NCI-H2227 treated with DMSO at 0.1 percent for 48 hours (cell line): ENCODE data around the gene TRMT2B.
"Not testable (repeated sequence)": the region's sequence is repeated elsewhere in the genome, so short reads cannot be mapped to it uniquely, and the experiment has no call there.

Source experiments
- DNase-seq: peaks from one replicate; lab custom pipeline; 2025; lab: John Stamatoyannopoulos, UW

Gene TRMT2B

DNA sequence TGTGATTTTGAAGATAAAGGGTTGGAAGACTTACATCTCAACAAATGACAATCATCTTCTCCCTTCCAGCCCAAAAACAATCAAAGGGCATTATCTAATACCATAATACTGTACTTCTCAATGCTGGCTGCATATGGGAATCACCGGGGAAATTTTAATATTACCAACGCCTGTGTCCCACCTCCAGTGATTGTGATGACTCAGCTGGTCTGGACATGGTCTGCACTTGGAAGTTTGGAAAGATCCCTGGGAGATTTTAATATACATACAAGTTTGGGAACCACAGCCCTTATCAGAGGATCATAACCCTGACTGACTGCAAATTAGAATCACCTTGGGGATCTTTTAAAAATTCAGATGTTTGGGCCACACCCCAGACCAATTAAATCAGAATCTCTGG, 52.5 kb downstream of the TRMT2B start:
- DNase-seq: no peak

DNA sequence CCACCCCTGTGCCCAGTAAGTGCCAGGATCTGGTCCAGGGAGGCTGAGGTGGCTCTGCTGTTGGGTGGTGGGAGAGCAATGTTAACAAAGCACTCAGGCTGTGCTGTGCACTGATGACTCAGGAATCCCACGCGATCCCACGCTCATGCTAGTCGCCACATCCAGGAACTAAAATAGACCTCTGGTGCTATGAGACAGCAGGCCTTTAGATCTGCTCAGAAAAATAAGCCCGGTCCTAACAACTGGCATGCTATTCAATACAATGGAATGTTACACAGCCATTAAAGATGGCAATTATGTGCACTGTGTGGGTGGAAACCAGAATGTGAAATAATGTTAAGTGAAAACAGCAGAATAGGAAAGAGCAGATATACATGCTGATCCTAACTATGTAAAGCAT, 56.4 kb downstream of the TRMT2B start:
- no peak for DNase-seq

DNA sequence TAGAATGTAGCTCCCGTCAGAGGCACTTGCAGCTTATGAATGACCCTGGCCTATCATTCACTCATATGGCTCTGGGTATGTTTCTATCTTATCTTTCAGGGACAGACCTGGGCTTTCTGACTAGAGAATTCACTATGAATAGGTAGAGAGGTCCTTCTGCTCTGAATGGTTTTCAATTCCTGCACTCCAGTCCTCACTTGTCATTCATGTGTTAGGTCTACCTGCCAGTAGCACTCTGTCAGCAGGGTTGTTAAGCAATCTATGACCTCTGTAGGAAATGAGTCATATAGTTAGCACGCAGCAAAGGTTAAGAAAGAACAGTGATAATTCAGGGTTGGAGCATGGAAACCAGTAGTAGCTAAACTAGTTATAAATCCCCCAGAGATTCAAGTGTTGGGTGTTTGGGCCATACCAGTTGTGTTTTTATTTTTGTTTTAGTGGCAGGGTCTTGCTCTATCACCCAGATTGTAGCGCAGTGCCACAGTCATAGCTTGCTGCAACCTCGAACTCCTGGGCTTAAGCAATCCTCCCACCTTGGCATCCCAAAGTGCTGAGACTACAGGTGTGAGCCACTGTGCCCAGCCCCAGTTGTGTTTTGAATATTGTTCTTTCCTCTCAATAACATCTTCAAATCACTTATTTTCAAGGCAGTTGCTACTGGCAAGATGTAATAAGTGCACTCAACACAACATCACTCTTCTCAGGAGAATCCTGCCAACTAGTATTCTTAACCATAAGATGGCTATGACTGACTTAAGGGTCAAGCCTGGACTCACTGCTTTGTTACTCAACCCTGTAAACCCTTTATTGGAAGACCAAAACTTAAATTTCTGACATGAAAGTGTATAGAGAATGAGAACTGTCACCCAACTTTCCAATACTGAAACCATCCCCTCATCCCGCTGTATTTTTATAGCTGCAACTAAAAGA, 57.3 kb downstream of the TRMT2B start:
- DNase-seq: no peak

DNA sequence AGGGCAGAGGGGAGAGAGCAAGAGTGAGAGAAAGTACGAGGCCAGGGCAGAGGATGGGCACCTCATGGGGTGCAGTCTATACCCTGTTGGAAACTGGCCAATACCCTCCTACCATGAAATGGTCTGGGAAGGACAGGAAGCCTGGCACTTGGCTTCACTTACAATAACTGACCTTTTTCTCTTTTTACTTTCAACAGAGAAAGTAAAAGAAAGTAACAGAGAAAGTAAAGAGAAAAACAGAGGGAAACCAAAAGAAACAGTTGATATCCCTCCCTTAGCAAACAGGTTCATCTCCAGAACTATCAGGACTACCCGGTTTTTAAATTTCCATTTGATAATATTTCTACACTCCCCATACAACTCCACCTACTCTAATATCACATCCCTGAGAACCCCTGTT, 61.8 kb downstream of the TRMT2B start:
- no peak for DNase-seq

DNA sequence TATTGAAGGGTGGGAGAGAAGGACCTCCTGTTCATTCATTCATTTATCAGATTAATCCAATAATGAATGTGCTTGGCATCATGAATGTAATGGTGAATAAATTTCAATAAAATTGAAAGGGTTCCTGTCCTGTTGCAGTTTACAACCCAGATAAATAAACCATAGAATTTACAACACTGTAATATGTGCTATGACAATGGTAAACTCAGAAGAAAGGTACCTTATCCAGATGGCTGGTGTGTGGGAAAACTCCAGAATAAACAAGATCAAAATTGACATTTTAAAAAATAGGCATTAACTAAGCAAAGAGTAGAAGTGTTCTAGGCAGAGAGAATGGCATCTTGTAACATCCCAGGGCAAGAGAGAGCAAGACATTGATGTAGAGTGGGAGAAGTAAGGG, 67.1 kb downstream of the TRMT2B start:
- no peak for DNase-seq

DNA sequence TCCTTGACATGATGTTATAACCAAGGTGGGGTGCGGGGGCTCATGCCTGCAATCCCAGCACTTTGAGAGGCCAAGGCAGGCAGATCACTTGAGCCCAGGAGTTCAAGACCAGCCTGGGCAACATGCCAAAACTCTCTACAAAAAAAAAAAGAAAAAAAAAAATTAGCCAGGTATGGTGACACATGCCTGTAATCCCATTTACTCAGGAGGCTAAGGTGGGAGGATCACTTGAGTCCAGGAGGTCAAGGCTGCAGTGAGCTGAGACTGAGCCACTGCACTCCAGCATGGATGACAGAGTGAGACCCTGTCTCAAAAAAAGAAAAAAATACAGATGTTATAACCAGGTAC, 70.4 kb downstream of the TRMT2B start:
- DNase-seq: not testable (repeated sequence)

DNA sequence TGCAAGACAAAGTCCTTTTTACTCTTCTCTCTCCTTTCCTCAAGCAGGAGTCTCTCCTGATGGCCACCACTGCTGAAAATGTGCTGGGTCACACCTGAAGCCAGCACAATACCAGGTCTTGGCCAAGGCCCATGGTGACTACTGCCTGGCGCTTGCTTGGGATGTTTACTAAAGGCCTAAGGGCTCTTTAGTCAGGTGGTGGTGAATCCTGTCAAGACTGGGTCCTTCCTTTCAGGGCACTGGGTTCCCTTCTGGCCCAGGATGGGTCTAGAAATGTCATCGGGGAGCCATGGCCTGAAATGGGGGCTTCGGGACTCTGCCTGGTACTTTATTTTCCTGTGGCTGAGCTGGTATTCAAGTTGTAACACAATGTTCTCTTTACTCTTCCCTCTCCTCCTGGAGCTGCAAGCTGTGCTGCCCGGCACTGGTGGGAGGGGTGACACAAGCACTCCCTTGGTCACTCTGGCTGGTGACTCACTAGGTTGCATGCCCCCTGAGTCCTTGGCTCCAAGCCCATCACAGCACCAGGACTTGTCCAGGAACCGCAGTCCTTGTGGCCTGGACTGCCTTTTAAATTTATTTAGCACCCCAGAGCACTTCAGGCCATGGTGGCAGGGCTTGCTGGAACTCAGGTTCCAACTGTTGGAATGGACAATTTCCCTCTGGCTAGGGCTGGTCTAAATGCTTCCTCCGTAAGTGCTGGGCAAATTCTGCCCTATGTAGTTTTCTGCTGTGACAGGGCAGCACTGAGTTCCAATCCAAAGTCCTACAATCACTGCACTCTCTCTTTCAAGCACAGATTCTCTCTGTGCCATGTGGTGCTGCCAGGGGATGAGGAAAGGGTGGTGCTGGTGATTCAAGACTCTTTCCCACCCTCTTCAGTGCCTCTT, 71.1 kb downstream of the TRMT2B start:
- no peak for DNase-seq

DNA sequence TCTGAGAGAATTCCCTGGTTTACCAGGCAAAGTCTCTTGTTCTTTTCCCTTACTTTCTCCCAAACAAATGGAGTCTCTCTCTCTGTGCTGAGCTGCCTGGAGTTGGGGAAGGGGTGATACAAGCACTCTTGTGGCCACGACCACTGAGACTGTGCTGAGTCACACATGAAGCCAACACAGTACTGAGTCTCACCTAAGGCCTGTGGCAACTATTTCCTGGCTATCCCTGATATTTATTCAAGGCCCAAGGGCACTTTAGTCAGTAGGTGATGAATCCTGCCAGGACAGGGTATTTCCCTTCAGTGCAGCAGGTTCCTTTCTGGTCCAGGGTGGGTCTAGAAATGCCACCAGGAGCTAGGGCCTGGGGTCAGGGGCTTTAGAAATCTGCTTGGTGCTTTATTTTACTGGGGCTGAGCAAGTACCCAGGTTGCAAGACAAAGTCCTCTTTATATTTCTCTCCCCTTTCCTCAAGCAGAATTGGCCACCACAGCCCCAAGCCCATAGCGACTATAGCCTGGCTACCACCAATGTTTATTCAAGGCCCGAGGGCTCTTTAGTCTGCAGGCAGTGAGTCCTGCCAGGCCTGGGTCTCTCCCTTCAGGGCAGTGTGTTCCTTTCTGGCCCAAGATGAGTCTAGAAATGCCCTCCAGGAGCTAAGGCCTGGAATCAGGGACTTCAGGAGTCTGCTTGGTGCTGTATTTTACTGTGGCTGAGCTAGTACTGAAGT, 71.9 kb downstream of the TRMT2B start:
- DNase-seq: no peak

DNA sequence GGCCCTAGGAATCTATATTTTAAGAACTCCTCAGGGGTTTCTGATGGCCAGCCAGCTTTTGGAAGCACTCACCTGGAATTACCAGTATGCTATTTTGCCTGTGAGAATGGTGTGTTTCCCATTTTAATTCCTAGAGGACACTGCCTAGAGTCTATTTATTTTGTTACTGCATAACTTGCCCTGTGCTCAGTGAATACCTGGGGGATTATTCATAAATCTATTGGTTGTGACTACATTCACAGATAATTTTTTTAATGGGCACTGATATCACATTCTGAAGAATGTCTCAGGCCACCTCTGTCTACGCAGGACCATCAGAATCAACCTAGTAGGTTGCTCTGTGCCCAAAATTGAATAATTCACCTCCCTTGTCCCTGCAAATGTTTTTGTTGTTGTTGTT, 75.7 kb downstream of the TRMT2B start:
- DNase-seq: no peak

DNA sequence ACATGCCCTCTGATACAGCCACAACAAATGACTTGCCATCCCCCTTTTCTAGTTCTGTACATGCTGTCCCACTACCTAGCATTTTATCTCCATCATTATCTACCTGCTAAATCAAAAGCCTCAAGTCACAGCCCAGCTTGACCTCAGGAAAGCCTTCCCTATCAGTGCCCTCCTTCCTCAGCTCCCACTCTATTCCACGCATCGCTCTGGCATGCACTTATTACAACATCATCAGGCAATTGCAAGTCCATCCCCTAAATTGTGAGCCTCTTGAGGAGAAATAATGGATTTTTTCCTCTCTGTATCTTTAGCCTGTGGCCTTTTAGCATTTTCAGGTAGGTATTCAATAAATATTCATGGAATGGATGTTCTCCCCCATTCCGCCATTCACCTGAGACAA, 76.7 kb downstream of the TRMT2B start:
- DNase-seq: no peak

DNA sequence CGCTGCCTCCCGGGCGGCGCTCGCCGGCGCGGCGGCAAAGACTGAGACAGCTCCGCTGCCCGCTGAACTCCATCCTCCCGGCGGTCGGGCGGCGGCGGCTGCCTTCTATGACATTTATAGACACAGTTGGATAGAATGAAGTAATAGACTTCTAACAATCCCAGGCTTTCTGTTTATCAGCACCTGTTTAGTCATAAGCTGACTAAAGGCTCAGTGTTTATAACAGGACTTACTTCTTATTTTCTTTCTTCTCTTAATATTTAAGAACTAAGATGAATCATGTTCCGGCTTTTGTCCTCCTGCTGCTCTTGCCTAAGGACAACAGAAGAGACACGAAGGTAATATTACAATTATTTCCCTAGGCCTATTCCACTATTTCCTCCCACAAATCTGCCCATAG, 78.5 kb downstream of the TRMT2B start:
- DNase-seq: no peak

DNA sequence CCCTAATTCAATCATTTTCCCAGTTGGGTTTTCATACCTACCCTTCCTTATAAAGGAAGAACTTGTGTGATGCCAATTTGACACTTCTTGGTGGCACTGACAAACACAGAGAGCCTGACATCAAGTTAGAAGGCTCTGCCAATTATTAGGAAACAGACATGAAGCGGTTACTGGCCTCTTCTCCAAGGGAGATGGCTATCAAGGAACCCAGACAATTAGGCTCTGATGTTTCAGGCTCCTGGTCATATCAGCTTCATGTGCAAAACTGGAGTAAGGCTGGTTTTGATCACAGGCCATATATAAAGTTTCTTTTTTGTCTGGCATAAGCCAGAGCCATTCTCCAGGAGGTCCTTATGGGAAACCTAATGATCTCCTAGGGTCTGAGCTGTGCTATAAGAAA, 82.0 kb downstream of the TRMT2B start:
- DNase-seq: no peak

DNA sequence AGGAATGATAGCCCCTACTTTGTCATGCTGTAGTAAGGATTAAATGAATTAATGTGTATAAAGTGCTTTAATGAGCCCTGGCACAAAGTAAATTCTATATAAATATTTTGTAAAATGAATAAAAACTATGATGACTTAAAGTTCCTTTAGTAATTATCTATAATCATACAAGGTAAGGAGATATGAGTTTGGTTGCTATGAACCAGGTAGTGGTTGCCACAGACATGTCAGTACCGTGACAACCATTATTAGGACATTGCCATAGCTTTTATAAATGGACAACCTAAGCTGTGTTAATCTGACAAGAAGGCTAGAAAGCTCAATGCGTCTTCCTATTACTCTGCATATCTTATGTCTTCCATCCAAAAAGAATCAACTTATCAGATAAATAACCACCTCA, 82.5 kb downstream of the TRMT2B start, which contains the start of gene ARL13A:
Gene ARL13A (plus strand): TSS at position 301 of the 400 bp plus-strand sequence. CDS start 3,982 bp downstream, outside the sequence.
- DNase-seq: no peak

DNA sequence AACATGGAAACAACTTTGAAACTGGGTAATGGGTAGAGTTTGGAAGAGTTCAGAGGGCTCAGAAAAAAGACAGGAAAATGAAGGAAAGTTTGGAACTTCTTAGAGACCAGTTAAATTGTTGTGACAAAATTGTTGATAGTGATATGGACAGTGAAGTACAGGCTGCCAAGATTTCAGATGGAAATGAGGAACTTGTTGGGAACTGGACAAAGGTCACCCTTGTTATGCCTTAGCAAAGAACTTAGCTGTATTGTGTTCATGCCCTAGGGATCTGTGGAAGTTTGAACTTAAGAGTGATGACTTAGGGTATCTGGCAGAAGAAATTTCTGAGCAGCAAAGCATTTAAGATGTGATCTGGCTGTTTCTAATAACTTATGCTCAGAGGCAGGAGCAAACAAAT, 87.5 kb downstream of the TRMT2B start:
- no peak for DNase-seq

DNA sequence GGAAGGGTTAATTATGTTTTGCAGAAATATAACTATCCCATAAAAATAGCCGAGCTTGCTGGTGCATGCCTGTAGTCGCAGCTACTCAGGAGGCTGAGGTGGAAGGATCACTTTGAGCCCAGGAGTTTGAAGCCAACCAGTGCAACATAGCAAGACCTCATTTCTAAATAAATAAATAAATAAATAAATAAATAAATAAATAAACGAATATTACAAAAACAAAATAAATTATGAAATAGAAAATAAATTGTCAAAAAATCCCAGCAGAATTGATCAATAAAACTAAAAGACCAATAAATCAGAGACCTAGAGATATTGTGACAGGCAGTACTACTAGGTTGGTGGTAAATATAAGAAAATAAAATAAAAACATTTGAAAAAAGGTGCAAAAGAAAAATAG, 89.1 kb downstream of the TRMT2B start:
- DNase-seq: no peak
